NT2/D1 (cell line): ENCODE measurements around the gene ITFG1.

Experiments used
- SUZ12 ChIP-seq: IDR thresholded peaks from 2 replicates; pipeline ENCODE4 v1.6.1; 2011; ENCODE audit not compliant: insufficient read length, insufficient read depth; ENCODE audit errors: extremely low read depth
- YY1 ChIP-seq: IDR thresholded peaks from 2 replicates; pipeline ENCODE4 v1.6.1; 2011; ENCODE audit not compliant: insufficient read length, insufficient read depth
- ZNF274 ChIP-seq: IDR thresholded peaks from 2 replicates; pipeline ENCODE4 v1.6.1; 2011; ENCODE audit warnings: mild to moderate bottlenecking, low read depth, low read length

DNA sequence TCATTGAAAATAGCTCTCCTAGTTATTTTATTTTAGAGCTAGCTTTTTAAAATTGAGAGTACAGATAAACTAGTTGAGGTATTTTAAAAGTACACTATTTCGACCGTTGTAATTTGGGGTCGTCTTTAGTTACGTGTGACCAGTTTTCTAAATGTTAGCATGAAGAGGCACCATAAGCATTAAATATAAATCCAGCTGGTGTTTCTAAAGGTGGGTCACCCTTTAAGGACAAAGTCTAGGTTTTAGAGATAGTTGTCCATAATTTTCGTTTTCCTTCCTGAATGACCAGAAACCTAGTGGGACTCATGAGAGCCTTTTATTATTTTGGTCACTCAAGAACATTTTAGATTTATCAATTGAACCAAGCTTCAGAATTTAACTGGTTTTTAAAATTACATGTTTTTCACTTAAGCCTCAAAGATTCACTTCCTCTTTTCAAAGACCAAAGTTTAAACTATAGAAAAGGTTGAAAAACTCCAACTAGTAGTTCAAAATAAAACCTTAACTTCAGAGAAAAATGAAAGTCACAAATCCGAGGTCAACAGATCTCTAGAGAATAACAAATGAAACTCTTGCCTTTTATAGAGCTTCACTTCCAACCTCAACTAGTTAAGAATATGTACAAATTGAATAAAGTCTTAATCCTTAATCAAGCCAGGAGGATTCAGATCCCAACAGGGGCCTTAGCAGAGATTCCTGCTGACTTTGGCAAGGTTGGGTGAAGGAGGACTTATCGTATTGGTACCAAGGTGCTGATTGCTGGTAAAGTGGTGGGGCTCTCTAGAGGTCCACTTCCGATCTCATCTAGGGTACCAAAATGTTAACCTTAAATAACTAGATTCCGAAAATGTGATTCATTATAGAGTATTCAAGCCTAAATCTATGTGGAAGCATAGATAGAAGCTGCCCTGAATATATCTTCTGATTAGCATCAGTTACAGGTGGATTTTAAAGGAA is 32.8 kb upstream of the ITFG1 start:
- TF ChIP-seq ZNF274 (no peak), YY1 (no peak), SUZ12 (no peak)
